GM18909 (cell line): ENCODE data around the gene TLE1.

Experiments used
- ATAC-seq: cut with Tn5 transposase; IDR thresholded peaks from one replicate; pipeline ENCODE4 v1.9.1; 2021; ENCODE audit warnings: mild to moderate bottlenecking; ENCODE audit not compliant: unreplicated experiment, poor library complexity

TLE1 gene

GRCh38 chr9:81558091-81558830 is 131.1 kb downstream of the TLE1 start:
- ATAC-seq: no peak

- no peak for ATAC-seq
Observed at GRCh38 chr9:81557452-81558090, 131.8 kb downstream of the TLE1 start.

- ATAC-seq: no peak
Observed at GRCh38 chr9:81556923-81557322, 132.4 kb downstream of the TLE1 start.

- ATAC-seq: no peak
Observed at GRCh38 chr9:81552581-81552991, 136.8 kb downstream of the TLE1 start.

- no peak for ATAC-seq
Observed at GRCh38 chr9:81550207-81550583, 139.2 kb downstream of the TLE1 start.

- ATAC-seq: no peak
Observed at GRCh38 chr9:81549500-81550206, 139.7 kb downstream of the TLE1 start.

GRCh38 chr9:81548911-81549310 is 140.4 kb downstream of the TLE1 start:
- ATAC-seq: no peak

GRCh38 chr9:81546489-81546888 is 142.9 kb downstream of the TLE1 start:
- no peak for ATAC-seq

- no peak for ATAC-seq
Observed at GRCh38 chr9:81543695-81544094, 145.7 kb downstream of the TLE1 start.

GRCh38 chr9:81542118-81542889 is 147.0 kb downstream of the TLE1 start:
- no peak for ATAC-seq

GRCh38 chr9:81540142-81540710 is 149.1 kb downstream of the TLE1 start:
- no peak for ATAC-seq

GRCh38 chr9:81539317-81539716 is 150.0 kb downstream of the TLE1 start:
- no peak for ATAC-seq

- ATAC-seq: no peak
Observed at GRCh38 chr9:81538890-81539289, 150.5 kb downstream of the TLE1 start.

GRCh38 chr9:81537964-81538363 is 151.4 kb downstream of the TLE1 start:
- no peak for ATAC-seq

- no peak for ATAC-seq
Observed at GRCh38 chr9:81536242-81537025, 152.9 kb downstream of the TLE1 start.

- ATAC-seq: no peak
Observed at GRCh38 chr9:81535542-81536241, 153.7 kb downstream of the TLE1 start.

GRCh38 chr9:81534138-81534875 is 155.0 kb downstream of the TLE1 start:
- ATAC-seq: no peak
